GM12873 (cell line): ENCODE measurements around the gene MACROD2.

Experiments used
- TF ChIP-seq, protein P1 (sequence below): IDR thresholded peaks from 2 replicates; pipeline ENCODE4 v1.5.1; 2012; ENCODE audit warnings: low read depth, mild to moderate bottlenecking, moderate library complexity, low read length, control low read depth; ENCODE audit not compliant: insufficient read depth; ENCODE audit errors: missing control alignments

Gene MACROD2

DNA sequence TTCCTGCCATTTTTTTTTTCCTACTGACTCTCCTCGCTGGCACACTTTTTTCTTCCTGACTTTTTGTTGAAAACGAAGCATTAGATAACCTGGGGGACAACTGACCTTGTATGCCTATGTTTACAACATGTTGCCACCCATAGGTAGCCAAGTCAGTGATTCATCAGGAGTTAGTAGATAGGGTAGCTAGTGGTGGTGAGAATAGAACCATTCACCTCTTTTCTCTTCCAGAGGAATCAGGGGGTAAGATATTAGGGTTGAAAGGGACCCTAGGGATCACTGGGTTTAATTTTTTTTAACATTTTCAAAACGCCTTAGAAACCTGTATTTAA is 770.0 kb downstream of the MACROD2 start:
- TF ChIP-seq, protein P1, sequence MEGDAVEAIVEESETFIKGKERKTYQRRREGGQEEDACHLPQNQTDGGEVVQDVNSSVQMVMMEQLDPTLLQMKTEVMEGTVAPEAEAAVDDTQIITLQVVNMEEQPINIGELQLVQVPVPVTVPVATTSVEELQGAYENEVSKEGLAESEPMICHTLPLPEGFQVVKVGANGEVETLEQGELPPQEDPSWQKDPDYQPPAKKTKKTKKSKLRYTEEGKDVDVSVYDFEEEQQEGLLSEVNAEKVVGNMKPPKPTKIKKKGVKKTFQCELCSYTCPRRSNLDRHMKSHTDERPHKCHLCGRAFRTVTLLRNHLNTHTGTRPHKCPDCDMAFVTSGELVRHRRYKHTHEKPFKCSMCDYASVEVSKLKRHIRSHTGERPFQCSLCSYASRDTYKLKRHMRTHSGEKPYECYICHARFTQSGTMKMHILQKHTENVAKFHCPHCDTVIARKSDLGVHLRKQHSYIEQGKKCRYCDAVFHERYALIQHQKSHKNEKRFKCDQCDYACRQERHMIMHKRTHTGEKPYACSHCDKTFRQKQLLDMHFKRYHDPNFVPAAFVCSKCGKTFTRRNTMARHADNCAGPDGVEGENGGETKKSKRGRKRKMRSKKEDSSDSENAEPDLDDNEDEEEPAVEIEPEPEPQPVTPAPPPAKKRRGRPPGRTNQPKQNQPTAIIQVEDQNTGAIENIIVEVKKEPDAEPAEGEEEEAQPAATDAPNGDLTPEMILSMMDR: no peak

DNA sequence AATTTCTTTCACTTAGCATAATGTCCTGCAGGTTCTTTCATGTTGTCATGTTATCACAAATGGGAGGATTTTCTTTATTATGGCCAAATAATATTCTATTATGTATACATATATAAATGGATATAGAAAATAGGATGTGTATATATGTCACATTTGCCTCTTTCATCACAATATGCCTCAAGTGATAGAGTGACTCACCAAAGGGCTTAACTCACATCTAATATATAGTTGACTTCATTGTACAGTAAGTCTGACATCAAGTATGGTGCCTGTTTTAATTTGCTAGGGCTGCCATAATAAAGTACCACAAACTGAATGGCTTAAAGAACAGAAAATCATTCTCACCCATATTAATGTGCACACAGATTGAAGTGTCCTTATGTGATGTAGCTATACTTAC is 778.2 kb downstream of the MACROD2 start:
- TF ChIP-seq, protein P1: no peak

DNA sequence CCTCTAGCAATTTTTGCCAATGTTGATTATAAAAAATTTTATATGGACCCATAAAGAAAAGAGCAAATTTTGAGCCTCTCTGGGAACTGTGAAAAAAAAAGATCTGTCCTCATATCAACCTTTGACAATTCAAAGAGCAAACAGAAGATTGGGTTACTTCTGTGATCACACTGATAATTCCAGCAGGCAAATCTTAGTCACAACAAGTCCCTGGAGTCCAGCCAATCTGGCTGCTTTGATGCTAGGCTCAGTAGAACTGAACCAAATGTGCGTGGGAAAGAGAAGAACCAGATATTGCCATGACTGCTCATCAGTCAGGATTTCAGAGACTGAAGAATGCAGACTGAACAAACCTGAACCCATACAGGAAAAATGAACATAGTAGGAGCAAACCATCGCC is 780.5 kb downstream of the MACROD2 start:
- TF ChIP-seq, protein P1: no peak

DNA sequence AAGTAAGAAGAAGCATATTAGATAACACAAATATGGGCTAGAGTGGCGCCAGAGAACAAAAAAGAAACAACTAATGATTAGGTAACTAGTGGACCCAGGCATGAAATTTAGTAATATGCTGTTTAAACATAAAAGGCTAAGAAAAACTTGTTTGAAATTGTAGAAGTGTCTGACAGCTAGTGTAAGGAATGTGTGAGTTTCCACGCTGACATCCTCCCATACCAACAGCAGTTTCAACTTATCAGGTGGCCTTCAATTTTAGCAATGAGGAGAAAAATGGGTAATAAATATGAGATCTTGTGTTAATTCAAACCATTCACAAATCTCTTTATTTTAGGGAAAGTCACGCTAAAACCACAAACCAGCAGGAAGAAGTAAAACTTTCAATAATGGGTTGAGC is 782.3 kb downstream of the MACROD2 start:
- TF ChIP-seq, protein P1: no peak

DNA sequence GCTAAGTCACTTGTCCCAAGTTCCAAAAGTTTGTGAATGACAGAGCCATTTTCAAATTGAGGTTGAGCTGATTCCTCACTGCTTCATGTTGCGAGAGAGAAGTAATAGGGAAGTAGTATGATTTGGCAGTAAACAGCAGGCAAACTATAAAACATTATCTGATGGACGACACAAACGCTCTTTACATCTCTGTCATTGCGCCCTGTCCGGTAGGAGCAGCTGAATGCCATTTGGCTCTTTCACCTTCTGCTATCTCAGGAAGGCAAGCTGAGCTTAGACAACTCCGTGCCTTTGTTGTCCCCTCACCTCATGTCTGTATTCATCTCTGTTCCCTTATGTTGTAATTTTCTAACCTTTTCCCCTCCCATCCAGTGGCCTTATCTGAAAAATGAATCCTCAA is 782.8 kb downstream of the MACROD2 start:
- TF ChIP-seq, protein P1: no peak

DNA sequence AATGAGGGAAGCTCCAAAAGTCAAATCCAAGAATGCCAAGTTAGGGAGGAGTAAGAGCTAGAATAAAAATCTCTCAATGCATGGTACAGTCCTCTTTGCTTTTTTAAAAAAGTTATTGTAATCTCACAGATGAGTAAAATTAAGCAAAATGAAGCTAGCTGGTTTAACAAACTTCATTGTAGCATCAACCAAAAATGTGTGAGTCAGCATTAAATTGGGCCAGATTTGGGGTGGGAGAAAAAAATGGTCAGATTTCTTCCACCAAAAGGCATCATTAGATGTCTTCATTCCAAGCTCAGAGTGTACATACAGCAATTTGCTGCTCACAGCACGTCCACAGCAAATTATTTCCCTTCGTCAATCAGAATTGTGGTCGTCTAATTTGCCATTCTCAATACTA is 783.6 kb downstream of the MACROD2 start:
- TF ChIP-seq, protein P1: no peak

DNA sequence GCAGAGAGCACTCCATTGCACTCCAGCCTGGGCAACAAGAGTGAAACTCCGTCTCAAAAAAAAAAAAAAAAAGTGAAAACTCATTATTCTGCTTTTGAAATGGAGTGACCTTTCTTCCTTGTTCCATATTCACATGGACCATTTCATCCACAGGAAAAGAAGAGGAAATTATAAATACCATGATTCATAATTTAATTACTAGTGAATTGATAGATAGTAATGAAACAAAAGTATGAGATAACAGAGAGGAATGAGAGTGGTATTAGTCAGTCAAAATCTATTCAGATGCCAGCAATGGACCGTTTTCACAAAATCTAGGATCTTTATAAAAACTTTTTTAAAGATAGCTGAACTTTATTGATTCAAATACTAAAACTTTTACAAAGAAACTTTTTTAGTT is 785.2 kb downstream of the MACROD2 start:
- TF ChIP-seq, protein P1: no peak

DNA sequence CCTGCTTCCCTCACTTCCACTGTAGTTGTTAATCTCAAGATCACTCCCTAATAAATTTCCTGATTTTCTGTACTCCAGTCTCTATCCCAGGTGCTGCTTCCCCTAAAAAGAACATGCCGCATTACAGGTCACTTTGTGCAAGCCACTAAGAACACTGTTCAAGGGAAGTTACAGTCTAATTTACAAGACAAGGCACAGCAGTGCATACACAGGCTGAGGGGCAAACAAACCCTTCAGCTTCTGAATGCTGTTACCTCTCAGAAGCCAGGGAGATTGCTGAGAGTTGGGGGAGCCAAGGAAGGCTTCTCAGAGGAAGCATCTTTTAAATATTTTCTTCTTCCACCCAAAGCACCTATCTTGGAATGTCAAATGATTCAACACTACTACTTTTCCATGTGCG is 787.4 kb downstream of the MACROD2 start:
- TF ChIP-seq, protein P1: no peak
